Measurements from ENCODE around the gene EFNB3.

The EFNB3 gene

GRCh38 chr17:7697828-7698588 lies 7.0 kb upstream of the EFNB3 start:
- no peak for DNase-seq (ENCODE audit: low read depth in 2 of 2)

- no peak for DNase-seq (ENCODE audit: low read depth in 2 of 2)
Measured at GRCh38 chr17:7700510-7700909, 4.5 kb upstream of the EFNB3 start.

DNA sequence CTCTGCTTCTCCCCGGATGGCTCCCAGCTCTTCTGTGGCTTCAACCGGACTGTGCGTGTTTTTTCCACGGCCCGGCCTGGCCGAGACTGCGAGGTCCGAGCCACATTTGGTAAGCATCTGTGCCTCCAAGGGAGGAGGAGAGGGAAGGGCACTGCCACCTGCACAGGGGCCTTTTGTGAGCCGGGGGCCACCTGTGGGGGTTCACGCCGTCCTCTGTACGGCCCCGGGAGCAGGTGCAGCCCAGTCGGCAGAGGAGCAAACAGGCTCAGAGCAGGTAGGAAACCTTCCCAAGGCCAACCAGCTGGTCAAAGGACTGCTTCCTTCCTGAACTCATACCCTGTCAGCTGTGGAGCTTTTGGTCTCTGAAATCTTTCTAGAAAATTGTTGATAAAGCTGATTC lies 3.3 kb upstream of the EFNB3 start:
- no peak for DNase-seq (ENCODE audit: low read depth in 2 of 2)

- DNase-seq (ENCODE audit: low read depth in 2 of 2) = no peak
Measured at GRCh38 chr17:7702776-7703175, 2.2 kb upstream of the EFNB3 start.

GRCh38 chr17:7703584-7704479 lies 1.2 kb upstream of the EFNB3 start:
- DNase-seq (ENCODE audit: low read depth in 2 of 2) = no peak

DNA sequence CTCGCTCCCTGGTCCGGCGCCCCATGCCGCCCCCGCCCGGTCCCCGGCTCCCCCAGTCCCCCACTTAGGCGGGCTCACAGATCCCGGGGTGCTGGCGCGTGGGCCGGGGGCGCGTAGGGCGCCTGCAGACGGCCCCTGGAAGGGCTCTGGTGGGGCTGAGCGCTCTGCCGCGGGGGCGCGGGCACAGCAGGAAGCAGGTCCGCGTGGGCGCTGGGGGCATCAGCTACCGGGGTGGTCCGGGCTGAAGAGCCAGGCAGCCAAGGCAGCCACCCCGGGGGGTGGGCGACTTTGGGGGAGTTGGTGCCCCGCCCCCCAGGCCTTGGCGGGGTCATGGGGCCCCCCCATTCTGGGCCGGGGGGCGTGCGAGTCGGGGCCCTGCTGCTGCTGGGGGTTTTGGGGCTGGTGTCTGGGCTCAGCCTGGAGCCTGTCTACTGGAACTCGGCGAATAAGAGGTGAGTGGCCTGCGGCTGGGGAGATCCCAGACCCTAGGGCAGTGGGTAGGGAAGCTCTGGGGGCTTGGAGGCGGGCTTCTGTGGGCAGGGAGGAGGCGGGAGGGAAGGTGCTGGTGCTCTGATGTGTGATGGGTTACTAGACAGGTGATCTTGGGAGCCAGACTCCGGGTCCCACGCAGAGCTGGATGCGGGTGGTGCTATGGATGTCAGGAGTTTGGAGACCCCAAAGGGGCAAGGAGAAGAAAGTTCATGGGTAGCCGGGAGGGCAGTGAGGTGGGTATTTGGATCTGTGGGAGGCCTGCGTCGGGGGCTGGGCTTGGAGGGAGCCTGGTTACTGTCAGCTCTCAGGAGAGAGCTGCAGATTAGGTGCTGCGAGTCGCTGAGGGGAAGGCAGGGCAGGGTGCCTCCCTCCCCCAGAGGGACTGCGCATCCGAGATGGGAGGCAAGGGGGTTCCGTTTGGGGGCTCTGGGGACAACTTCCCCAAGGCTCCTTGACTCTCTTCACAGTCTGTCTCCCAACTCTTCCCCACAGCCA lies 560 bp downstream of the EFNB3 start:
- DNase-seq (ENCODE audit: low read depth in 2 of 2) = no peak

GRCh38 chr17:7706631-7707354 lies 1.8 kb downstream of the EFNB3 start:
- no peak for DNase-seq (ENCODE audit: low read depth in 2 of 2)

DNA sequence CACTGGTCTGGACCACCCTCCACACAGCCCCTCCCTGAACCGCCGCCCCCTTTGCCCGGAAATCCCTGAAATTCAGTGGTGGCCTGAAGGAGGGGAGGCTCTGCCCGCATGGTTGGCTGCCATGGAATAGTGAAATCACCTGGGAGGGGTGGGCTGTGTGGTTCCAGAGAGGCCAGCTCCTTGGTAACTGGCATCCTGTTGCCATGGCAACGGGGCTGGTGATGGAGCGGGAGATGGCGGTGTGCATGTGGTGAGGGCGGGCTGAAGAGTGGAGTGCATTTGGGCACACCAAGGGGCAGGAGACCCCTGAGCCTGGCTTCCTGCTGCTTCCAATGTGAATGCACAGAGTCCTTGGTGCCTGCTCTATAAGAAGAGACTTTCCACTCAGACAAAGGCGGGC lies 2.4 kb downstream of the EFNB3 start:
- no peak for DNase-seq (ENCODE audit: low read depth in 2 of 2)

GRCh38 chr17:7707858-7708750 lies 3.1 kb downstream of the EFNB3 start:
- no peak for DNase-seq (ENCODE audit: low read depth in 2 of 2)

DNA sequence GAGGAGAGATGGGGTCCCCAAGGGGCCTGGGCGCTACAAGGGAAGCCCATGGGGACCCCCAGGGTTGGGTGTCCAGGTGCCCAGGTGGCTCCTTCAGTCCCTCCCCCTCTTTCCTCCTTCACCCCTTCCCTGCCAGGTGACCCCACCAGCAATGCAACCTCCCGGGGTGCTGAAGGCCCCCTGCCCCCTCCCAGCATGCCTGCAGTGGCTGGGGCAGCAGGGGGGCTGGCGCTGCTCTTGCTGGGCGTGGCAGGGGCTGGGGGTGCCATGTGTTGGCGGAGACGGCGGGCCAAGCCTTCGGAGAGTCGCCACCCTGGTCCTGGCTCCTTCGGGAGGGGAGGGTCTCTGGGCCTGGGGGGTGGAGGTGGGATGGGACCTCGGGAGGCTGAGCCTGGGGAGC lies 4.0 kb downstream of the EFNB3 start:
- no peak for DNase-seq (ENCODE audit: low read depth in 2 of 2)

DNA sequence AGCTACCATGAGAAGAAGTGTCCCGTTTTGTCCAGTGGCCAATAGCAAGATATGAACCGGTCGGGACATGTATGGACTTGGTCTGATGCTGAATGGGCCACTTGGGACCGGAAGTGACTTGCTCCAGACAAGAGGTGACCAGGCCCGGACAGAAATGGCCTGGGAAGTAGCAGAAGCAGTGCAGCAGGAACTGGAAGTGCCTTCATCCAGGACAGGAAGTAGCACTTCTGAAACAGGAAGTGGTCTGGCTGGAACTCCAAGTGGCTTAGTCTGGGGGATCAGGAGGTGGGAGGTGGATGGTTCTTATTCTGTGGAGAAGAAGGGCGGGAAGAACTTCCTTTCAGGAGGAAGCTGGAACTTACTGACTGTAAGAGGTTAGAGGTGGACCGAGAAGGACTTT lies 5.3 kb downstream of the EFNB3 start:
- DNase-seq (ENCODE audit: low read depth in 2 of 2) = no peak

DNA sequence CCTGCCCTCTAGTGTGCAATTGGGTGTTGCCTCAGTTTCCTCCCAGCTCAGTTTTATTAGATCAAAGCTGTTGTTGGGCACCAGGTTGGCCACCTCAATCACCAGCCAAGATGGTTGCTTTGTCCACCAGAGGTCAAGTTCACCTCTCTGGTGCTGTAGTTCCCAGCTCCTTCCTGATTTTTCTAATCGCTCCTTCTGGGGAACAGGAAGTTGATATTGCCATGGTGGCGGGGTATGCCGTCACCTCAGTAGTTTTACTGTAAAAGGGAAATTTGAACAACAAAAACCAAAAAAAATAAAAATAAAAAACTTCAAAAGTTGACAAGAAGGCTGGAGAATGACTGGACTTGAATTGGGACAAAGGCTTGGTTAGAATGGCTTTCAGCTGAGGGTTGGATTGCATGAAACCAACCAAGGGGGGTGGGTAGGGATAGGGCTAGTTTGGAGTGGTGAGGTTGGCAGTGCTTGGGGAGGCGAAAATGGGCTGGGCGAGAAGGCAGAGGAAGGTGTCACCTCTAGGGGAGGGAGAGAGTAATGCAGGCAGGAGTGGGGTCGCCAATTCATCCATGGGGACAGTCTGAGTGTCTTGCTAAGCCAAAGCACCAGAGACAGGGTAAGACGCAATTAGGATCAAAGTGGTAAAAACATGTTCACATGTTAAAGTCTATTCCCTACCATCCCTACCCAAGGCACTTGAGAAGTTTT lies 6.2 kb downstream of the EFNB3 start:
- DNase-seq (ENCODE audit: low read depth in 2 of 2) = no peak

- DNase-seq (ENCODE audit: low read depth in 2 of 2) = no peak
Measured at GRCh38 chr17:7712111-7712771, 7.2 kb downstream of the EFNB3 start.

- DNase-seq (ENCODE audit: low read depth in 2 of 2) = no peak
Measured at GRCh38 chr17:7713782-7714181, 8.8 kb downstream of the EFNB3 start.

DNA sequence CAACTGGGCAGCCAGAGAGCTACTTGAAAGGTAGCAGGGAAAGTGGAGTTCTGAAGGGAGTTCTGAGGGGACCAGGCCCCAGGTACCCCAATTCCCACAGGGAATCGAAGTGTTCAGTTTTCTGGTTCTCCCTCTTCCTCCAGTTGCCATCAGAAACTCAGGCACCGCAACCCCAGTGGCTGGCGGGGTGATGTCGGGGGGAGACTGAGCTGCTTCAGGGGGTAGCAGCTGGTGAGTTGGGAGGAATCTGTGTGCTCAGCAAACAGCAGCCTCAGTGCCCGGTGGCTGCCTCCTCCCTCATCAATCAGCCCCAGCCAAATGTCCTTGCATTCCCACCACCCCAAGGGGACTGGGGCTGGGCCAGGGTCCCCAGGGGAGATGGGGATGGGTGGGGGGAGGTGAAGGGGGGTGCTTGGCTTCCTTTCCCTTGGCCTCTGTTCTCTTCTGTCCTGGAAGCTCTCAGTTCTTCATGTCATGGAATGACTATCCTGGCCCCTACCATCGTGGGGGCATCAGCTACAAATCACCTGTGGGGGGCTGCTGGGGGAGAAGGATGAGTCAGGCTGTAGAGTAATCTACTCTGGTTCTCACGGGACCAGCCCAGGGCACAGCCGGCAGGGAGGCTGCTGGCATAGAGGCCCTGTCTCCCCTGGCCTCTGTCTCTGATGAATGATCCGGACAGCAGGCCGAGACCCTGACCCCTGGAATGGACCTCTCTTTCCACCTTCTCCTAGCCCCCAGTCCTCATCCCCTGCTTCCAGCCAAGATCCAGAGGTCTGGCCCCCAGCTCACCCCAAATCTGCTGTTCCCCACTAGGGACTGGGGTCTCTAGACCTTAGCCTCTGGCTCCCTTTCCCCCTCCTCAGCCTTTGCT lies 10.0 kb downstream of the EFNB3 start:
- no peak for DNase-seq (ENCODE audit: low read depth in 2 of 2)

GRCh38 chr17:7715936-7716886 lies 11.2 kb downstream of the EFNB3 start:
- DNase-seq (ENCODE audit: low read depth in 2 of 2) = no peak
